Body of pancreas (tissue), 4 donors: ENCODE results near the gene KRTAP5-7. TPM values are rescaled to one million over a fixed set of nuclear protein-coding genes. Genes with fewer than 3 reads are reported as not detected.

ENCODE experiments used
- ATAC-seq: fragments of 150-250 bp; one replicate; pipeline ENCODE4 v1.9.1; 2016
- DNase-seq, 4 donors: peaks; one replicate each; pipeline ENCODE4 v3.0.0-alpha.2; 2019
- H3K27ac ChIP-seq, 4 donors: fragments of 200-600 bp; sonication (generic); 1 replicate in 3 of 4; 2 replicates in 1 of 4; pipeline versions ENCODE4 v1.5.1 to v1.6.1; 2016 to 2019; ENCODE audit warnings: mild to moderate bottlenecking in 1 of 4, mixed read lengths in 1 of 4, moderate library complexity in 1 of 4
- H3K27me3 ChIP-seq, 2 donors: fragments of 200-600 bp; sonication (generic); one replicate each; pipeline ENCODE4 v1.6.0; 2016; ENCODE audit warnings: mild to moderate bottlenecking in 1 of 2
- H3K36me3 ChIP-seq, 2 donors: fragments of 200-600 bp; sonication (generic); replicated peaks in 1 of 2; 2 replicates each; pipeline ENCODE4 v1.5.1; 2016; ENCODE audit warnings: low read depth in 2 of 2; ENCODE audit not compliant: insufficient read depth in 1 of 2
- H3K4me1 ChIP-seq: fragments of 200-600 bp; sonication (generic); one replicate; pipeline ENCODE4 v1.6.0; 2016
- H3K4me3 ChIP-seq, 2 donors: fragments of 200-600 bp; sonication (generic); 1 replicate in 1 of 2; 2 replicates in 1 of 2; pipeline ENCODE4 v1.5.1; 2016 to 2019
- H3K9me3 ChIP-seq, 3 donors: fragments of 200-600 bp; sonication (generic); 1 replicate in 2 of 3; 2 replicates in 1 of 3; pipeline ENCODE4 v1.5.1; 2016
- CTCF ChIP-seq, 7 experiments: fragments of 450-650 bp in 4 of 7; fragments of 200-600 bp in 3 of 7; sonication (generic) in 3 of 7; IDR thresholded peaks; one replicate each; pipeline ENCODE4 v1.5.1; 2016 to 2019; ENCODE audit warnings: antibody characterized with exemption in 7 of 7
- POLR2A ChIP-seq, 3 donors: fragments of 450-650 bp; IDR thresholded peaks; one replicate each; pipeline ENCODE4 v1.6.1; 2016; ENCODE audit warnings: antibody characterized with exemption in 3 of 3, mild to moderate bottlenecking in 2 of 3
- WGBS, 2 donors: methylation state at CpG; one replicate each; pipeline ENCODE4 v1.1.5; 2017; 5-methylcytosine and 5-hydroxymethylcytosine counted together
- intact Hi-C: fragments of 100-400 bp; cut with DNase I; formaldehyde crosslinking; loops from one replicate; pipeline ENCODE4 v1.15.1; 2023
- total RNA-seq, 2 donors: library from RNA; depleted of rRNA; stranded (reverse); fragments of >200 nt; gene quantifications; one replicate each; pipeline ENCODE4 v1.1.0, GENCODE V29; 2016

KRTAP5-7 gene
- total RNA-seq, 2 donors from 2014 or later = not detected

- H3K9me3 ChIP-seq = no peaks in the 10 kb centered on the region
- ATAC-seq = no peak
- 77 to 88% methylated on average over 5 of the region's 5 CpGs for WGBS, 2 donors
These were observed 21.1 kb downstream of the KRTAP5-7 start, which contains the start of gene KRTAP5-9 for GRCh38 chr11:71548120-71548519. TSS of gene KRTAP5-9 (plus strand) at chr11:71548420. CDS start at chr11:71548658, 238 bp downstream.

DNA sequence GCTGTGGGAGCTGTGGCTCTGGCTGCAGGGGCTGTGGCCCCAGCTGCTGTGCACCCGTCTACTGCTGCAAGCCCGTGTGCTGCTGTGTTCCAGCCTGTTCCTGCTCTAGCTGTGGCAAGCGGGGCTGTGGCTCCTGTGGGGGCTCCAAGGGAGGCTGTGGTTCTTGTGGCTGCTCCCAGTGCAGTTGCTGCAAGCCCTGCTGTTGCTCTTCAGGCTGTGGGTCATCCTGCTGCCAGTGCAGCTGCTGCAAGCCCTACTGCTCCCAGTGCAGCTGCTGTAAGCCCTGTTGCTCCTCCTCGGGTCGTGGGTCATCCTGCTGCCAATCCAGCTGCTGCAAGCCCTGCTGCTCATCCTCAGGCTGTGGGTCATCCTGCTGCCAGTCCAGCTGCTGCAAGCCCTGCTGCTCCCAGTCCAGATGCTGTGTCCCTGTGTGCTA, 21.7 kb downstream of the KRTAP5-7 start:
- H3K27me3 ChIP-seq = no peaks in the 10 kb centered on the region
- no peaks in the 10 kb centered on the region for H3K36me3 ChIP-seq
- TF ChIP-seq POLR2A (IDR thresholded peaks at IDR 0.05) (no peak), CTCF (IDR thresholded peaks at IDR 0.05) (no peak)
- no peaks in the 10 kb centered on the region for H3K9me3 ChIP-seq
- H3K4me3 ChIP-seq = no peak overlapping the region
- DNase-seq (no peak), ATAC-seq (no peak)
- no peak overlapping the region for H3K27ac ChIP-seq
- no peaks in the 10 kb centered on the region for H3K4me1 ChIP-seq
- 77% methylated on average over 5 of the region's 5 CpGs; no CpG with 5 or more reads in 1 of the 2 donors for WGBS, 2 donors
- intact Hi-C loops = no loop called here

More at GRCh38 chr11:71548120-71548519, 21.1 kb downstream of the KRTAP5-7 start, which contains the start of gene KRTAP5-9:
- TF ChIP-seq CTCF (IDR thresholded peaks at IDR 0.05) (no peak), POLR2A (IDR thresholded peaks at IDR 0.05) (no peak)
- H3K4me3 ChIP-seq = no peak within 1 kb of the TSS
- H3K36me3 ChIP-seq = no peaks in the 10 kb centered on the region
- intact Hi-C loops = no loop called here
- H3K27ac ChIP-seq = no peak within 1 kb of the TSS
- DNase-seq = no peak
- no peaks in the 10 kb centered on the region for H3K27me3 ChIP-seq
- no peaks in the 10 kb centered on the region for H3K4me1 ChIP-seq

DNA sequence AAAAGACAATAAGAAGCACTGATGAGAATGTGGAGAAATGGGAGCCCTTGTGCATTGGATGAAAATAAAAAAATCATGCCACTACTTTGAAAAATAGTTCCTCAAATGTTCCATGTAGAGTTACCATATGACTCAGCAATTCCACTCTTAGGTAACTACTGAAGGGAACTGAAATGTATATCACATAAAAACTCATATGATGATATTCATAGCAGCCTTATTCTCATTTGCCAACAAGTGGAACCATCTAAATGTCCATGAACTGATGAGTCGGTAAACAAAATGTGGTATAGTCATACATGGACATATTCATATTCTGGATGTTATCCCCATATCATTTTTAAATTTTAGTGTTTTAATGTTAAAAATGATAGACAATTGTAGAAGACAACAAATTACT, 24.6 kb downstream of the KRTAP5-7 start:
- Histone ChIP-seq H3K4me3 (no peak overlapping the region), H3K27me3 (no peaks in the 10 kb centered on the region), H3K4me1 (no peaks in the 10 kb centered on the region), H3K27ac (no peak overlapping the region), H3K36me3 (no peaks in the 10 kb centered on the region), H3K9me3 (no peaks in the 10 kb centered on the region)
- ATAC-seq (no peak), DNase-seq (no peak)
- TF ChIP-seq POLR2A (IDR thresholded peaks at IDR 0.05) = no peak
- no peak for TF ChIP-seq CTCF (IDR thresholded peaks at IDR 0.05)
- 87 to 92% methylated on average over 1 of the region's 1 CpG for WGBS, 2 donors
- intact Hi-C loops = no loop called here

GRCh38 chr11:71554996-71555395, 27.9 kb downstream of the KRTAP5-7 start:
- no peak overlapping the region for H3K27ac ChIP-seq
- DNase-seq (no peak), ATAC-seq (no peak)
- H3K36me3 ChIP-seq = no peaks in the 10 kb centered on the region
- 88 to 100% methylated on average over 1 to 6 of the region's 6 CpGs for WGBS, 2 donors
- no peak overlapping the region for H3K4me3 ChIP-seq
- no peaks in the 10 kb centered on the region for H3K4me1 ChIP-seq
- TF ChIP-seq CTCF (IDR thresholded peaks at IDR 0.05) = no peak
- no peaks in the 10 kb centered on the region for H3K27me3 ChIP-seq
- intact Hi-C loops = no loop called here
- no peaks in the 10 kb centered on the region for H3K9me3 ChIP-seq

- no peak overlapping the region for H3K27ac ChIP-seq
- H3K4me1 ChIP-seq = no peaks in the 10 kb centered on the region
- intact Hi-C loops = no loop called here
- DNase-seq (no peak), ATAC-seq (no peak)
- H3K9me3 ChIP-seq = no peaks in the 10 kb centered on the region
- H3K27me3 ChIP-seq = no peaks in the 10 kb centered on the region
- H3K36me3 ChIP-seq = no peaks in the 10 kb centered on the region
- TF ChIP-seq POLR2A (IDR thresholded peaks at IDR 0.05) (no peak), CTCF (IDR thresholded peaks at IDR 0.05) (no peak)
- H3K4me3 ChIP-seq = no peak overlapping the region
- 89 to 100% methylated on average over 2 to 11 of the region's 11 CpGs for WGBS, 2 donors
These were observed 28.4 kb downstream of the KRTAP5-7 start for GRCh38 chr11:71555508-71555907.
